NCI-H128 (cell line): Measurements from ENCODE around the gene C13orf46.

Source experiments
- DNase-seq: peaks from one replicate; lab custom pipeline; 2025; ENCODE audit not compliant: unreplicated experiment; lab: John Stamatoyannopoulos, UW

C13orf46 gene

GRCh38 chr13:113972451-113973217, 1.2 kb downstream of the C13orf46 start:
- DNase-seq = no peak

- DNase-seq = no peak
These were observed 2.2 kb downstream of the C13orf46 start for GRCh38 chr13:113971471-113972231.

GRCh38 chr13:113970810-113971470, 2.9 kb downstream of the C13orf46 start:
- no peak for DNase-seq

- no peak for DNase-seq
These were observed 3.8 kb downstream of the C13orf46 start for GRCh38 chr13:113969973-113970611.

- DNase-seq = no peak
These were observed 4.4 kb downstream of the C13orf46 start for GRCh38 chr13:113969311-113969972.

GRCh38 chr13:113968463-113969310, 5.2 kb downstream of the C13orf46 start:
- no peak for DNase-seq

- no peak for DNase-seq
These were observed 6.0 kb downstream of the C13orf46 start for GRCh38 chr13:113967729-113968462.

GRCh38 chr13:113967206-113967720, 6.6 kb downstream of the C13orf46 start:
- no peak for DNase-seq

- DNase-seq = no peak
These were observed 7.7 kb downstream of the C13orf46 start for GRCh38 chr13:113965968-113966884.

GRCh38 chr13:113965383-113965874, 8.4 kb downstream of the C13orf46 start:
- DNase-seq = no peak

GRCh38 chr13:113964251-113964995, 9.5 kb downstream of the C13orf46 start:
- DNase-seq = no peak

GRCh38 chr13:113963376-113963775, 10.5 kb downstream of the C13orf46 start:
- DNase-seq = no peak

GRCh38 chr13:113962975-113963374, 10.9 kb downstream of the C13orf46 start:
- DNase-seq = no peak

GRCh38 chr13:113962386-113962785, 11.5 kb downstream of the C13orf46 start:
- DNase-seq = no peak

GRCh38 chr13:113960276-113960948, 13.5 kb downstream of the C13orf46 start:
- DNase-seq = no peak

- no peak for DNase-seq
These were observed 14.7 kb downstream of the C13orf46 start for GRCh38 chr13:113959198-113959597.
